Neural cell (in vitro differentiated cells): Measurements from ENCODE around the gene XXYLT1.

Source experiments
- EP300 ChIP-seq: fragments of 450-650 bp; conservative IDR thresholded peaks from 2 replicates; pipeline ENCODE4 v1.6.1; 2014; ENCODE audit warnings: antibody characterized with exemption, mild to moderate bottlenecking, moderate library complexity; ENCODE audit not compliant: poor library complexity, severe bottlenecking
- EZH2 ChIP-seq: fragments of 200-600, 300-800 bp; shearing (Covaris generic), sonication (generic); IDR thresholded peaks from 2 replicates; pipeline ENCODE4 v1.6.1; 2014; ENCODE audit warnings: antibody characterized with exemption, low read length, borderline replicate concordance, mild to moderate bottlenecking; ENCODE audit not compliant: insufficient read depth, poor library complexity, severe bottlenecking
- TF ChIP-seq, protein P1 (sequence below): fragments of 450-650 bp; IDR thresholded peaks from 2 replicates; pipeline ENCODE4 v1.5.1; 2014; ENCODE audit warnings: antibody characterized with exemption, mild to moderate bottlenecking, moderate library complexity; ENCODE audit not compliant: poor library complexity, severe bottlenecking

DNA sequence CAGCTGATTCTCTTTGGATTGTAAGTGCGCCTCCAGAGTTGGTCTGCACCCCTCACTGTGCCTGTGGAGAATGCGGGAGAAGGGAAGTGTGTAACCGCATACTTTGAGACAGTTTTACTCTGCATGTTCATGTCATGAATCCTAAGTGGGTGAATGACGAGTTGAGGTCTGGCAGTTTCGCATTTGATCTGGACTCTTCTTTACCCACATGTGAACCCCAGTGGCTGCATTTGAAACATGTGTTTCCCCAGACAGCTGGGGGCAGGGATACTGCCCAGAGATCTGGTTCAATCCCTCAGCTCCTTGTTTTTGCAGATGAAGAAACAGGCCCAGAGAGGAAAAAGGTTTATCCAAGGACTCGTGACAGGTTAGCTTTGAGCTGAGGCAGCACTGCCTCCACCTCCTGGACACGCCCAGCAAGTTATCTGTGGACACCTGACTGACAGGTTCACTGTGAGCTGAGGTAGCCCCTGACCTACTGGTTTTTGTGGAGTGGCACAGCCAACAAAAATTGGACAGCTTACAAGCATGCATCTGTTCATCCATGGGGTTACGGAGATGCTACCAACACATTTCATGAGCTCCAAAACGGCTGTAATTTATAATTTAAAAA, 207.3 kb downstream of the XXYLT1 start:
- TF ChIP-seq, protein P1, sequence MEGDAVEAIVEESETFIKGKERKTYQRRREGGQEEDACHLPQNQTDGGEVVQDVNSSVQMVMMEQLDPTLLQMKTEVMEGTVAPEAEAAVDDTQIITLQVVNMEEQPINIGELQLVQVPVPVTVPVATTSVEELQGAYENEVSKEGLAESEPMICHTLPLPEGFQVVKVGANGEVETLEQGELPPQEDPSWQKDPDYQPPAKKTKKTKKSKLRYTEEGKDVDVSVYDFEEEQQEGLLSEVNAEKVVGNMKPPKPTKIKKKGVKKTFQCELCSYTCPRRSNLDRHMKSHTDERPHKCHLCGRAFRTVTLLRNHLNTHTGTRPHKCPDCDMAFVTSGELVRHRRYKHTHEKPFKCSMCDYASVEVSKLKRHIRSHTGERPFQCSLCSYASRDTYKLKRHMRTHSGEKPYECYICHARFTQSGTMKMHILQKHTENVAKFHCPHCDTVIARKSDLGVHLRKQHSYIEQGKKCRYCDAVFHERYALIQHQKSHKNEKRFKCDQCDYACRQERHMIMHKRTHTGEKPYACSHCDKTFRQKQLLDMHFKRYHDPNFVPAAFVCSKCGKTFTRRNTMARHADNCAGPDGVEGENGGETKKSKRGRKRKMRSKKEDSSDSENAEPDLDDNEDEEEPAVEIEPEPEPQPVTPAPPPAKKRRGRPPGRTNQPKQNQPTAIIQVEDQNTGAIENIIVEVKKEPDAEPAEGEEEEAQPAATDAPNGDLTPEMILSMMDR = no peak
- TF ChIP-seq EP300 (no peak), EZH2 (no peak)
